ELR (cell line): ENCODE measurements around the gene ADGRA1.
"Not testable (repeated sequence)": the region's sequence is repeated elsewhere in the genome, so short reads cannot be mapped to it uniquely, and the experiment has no call there.

Source experiments
- DNase-seq: peaks from one replicate; pipeline ENCODE4 v3.0.0-alpha.2; 2015; ENCODE audit warnings: low read depth

Gene ADGRA1

DNA sequence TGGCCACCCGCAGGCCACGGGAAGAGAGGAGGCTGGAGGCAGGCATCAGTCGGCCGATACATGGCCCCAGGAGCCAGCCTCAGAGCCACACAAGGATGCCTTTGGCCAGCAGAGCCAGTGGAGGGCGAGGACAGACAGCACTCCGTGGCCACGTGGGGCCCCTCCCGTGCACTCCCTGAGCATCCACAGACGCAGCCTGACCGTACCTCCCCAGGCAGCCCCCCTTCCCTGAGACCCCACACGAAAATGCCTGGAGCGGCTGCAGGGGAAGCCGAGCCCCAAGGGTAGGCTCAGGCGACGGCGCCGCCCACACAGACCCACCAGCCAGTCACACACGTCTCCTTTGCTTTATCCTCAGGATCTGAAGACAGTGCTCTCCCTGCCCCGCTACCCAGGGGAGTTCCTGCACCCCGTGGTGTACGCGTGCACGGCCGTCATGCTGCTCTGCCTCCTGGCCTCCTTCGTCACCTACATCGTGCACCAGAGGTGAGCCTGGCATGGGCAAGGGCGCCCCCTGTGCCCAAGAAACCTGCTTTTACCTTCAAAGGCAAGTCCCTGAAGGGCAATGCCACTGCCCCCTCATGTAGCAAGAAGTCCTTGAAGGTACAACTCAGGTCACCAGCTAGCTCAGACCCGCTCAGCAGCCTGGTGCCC, 9.0 kb downstream of the ADGRA1 start:
- DNase-seq: no peak

DNA sequence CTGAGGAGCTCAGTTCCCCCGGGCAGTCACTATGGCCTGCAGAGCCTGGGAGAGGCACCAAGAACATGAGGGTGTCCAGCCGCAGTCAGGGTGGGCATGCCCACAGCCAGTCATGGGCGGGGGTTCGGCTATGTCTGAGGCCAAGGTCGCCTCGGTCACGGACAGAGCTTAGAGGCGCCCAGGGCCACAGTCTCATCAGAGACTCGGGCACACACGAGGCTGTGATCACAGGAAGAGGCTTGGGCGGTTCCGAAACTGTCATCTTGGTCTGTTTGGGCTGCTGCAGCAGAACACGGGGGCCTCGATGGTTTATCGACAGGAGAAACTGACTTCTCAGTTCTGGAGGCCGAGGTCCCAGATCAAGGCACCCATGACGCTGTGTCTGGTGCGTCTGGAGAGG, 9.7 kb downstream of the ADGRA1 start:
- DNase-seq: no peak

DNA sequence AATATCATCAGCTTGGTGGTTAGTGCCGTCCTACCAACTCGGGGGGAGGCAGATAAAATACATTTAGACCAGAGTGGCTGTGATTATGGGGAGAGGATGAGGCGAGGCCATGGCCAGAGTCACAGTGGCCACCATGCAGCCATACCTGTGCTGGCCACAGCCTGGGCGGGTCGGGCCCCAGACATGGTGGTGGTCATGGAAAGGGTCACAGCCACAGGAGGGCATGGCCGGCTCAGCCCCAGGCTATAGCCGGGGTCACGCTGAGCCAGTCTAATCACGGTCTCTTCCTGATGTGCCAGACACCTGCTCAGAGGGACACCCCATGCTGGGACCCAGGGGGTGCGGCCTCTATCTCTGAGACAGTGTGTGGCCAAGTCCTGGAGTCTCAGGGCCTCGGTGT, 10.2 kb downstream of the ADGRA1 start:
- no peak for DNase-seq

DNA sequence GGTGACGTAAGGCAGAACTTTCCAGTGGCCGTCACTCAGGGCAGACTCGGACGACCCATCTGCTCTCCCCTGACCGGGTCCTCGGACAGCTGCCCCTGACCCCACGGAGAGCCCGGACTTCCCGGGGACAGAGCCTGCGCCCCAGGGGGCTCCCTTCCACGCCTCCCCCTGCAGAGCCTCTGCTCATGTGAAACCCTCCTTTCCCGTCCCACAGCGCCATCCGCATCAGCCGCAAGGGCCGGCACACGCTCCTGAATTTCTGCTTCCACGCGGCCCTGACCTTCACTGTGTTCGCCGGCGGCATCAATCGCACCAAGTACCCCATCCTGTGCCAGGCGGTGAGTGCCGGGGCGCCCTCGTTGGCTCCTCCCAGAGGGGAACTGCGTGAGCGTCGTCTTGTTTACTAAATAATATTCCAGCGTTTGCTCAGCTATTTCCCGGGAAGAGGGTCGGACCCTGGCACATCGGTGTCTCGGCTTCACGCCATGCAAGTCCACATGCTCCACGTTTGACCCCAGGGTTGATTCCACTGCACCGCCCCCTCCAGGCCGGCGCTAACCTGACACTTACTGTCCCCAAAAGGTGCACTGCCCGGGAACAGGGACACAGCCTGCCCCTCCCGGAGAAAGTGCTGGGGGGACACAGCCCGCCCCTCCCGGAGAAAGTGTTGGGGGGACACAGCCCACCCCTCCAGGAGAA, 10.9 kb downstream of the ADGRA1 start:
- DNase-seq: no peak

DNA sequence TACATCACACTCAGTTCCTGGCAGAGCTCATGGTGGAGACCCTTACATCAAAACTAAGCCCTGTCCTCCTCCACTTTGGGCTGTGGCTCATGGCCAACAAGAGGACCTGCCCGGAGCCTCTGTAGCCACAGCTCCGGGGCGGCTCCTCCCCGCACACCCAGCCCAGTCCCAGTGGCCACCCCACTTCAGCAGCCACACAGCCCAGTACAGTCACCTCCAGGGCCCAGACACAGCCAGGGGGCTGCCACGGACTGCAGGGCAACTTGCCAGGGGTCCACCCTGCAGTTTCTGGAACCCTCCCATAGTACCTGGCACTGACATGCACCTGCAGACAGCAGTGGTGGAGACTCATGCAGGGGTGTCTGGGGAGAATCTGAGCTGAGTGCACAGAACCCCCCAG, 11.8 kb downstream of the ADGRA1 start:
- no peak for DNase-seq

DNA sequence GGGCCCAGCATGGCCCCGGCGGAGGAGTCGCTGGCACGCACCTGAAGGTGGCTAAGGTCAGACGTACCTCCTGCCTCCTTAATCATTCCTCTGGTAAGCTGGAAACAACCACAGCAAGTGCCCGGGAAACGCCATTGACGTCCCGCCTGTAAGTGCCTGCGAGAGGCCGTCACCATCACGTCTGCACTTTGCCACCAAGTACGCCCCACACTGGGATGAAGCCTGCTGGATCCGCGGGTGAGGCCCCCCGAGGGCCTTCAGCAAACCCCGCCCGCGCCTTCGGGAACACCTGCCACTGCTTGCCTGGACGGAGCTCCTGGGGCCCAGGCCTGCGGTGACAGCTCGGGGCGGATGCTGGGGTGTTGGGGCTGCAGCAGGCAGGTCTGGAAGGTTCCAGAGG, 12.5 kb downstream of the ADGRA1 start:
- no peak for DNase-seq

DNA sequence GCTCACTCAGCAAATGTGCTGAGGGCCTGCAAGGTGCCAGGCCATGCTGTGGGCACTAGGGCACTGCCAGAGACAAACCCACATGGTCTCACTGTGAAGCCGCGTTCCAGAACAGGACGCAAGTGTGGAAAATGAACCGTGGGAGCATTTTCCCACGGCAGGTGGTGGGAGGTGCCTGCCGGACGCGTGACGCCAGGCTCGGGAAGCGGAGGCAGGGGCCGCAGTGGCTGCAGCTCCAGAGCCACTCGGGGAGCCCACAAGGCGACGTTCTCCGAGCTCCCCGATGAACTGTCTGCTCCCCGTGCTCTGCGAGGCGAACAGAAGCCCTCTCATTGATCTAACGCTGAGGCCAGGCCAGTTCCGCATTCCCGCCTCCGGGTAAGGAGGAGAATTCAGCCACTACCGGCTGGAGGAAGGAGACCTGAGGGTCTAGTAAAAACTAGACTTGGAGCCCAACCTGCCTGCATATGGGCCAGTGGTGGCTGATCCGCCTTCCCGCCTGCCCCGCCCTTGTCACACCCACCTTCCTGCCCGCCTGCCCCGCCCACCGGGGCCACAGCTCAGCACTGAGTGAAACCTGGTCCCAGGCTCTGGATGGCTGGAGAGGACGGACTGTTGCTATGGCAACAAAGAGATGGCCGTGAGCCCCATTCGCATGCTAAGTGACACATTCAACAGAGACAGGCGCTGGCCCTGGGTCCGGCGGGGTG, 13.1 kb downstream of the ADGRA1 start:
- DNase-seq: no peak

DNA sequence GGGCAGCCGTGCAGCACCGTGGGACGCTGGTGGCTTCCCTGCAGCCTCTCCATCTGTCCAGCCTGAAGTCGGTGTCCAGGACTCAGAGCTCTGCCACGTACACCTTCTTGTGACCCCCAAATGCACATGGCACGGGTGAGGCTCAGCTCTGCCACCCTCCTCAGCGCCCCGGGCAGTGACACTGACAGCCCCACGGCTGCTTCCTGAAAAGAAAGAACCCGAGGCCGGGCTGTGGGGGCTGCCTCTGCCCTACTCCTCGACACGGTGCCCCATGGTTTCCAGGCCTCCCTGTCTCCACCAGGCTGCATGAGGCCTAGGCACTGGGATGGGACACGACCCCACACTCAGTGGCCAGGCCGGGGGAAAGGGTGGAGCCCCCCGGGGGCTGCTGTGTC, 13.7 kb downstream of the ADGRA1 start:
- no peak for DNase-seq

DNA sequence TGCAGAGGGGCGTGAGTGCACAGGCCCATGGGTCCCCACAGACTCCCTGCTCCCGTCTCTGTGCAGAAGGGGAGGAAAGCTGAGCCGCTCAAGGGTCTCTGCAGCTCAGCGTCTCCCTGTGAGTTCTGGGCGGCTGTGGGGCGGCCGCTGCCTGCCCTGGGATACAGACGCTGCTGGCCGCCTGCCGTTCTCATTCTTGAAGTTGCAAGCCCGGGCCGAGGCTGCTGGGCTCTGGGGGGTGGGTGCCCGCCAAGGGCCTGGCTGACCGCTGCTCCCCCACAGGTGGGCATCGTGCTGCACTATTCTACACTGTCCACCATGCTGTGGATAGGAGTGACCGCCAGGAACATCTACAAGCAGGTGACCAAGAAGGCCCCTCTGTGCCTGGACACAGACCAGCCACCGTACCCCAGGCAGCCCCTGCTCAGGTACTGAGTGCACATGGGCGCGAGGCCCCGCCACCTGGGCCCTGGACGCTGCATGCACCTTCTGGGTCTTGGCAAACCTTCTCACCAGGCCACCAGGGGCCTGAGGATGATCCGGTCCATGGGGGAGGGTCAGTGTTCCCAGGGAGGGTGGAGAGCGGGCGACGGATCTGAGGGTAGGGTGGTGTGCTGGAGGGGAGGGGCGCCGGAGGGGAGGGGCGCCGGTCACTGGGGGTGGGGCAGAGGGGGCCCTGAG, 14.8 kb downstream of the ADGRA1 start:
- no peak for DNase-seq

DNA sequence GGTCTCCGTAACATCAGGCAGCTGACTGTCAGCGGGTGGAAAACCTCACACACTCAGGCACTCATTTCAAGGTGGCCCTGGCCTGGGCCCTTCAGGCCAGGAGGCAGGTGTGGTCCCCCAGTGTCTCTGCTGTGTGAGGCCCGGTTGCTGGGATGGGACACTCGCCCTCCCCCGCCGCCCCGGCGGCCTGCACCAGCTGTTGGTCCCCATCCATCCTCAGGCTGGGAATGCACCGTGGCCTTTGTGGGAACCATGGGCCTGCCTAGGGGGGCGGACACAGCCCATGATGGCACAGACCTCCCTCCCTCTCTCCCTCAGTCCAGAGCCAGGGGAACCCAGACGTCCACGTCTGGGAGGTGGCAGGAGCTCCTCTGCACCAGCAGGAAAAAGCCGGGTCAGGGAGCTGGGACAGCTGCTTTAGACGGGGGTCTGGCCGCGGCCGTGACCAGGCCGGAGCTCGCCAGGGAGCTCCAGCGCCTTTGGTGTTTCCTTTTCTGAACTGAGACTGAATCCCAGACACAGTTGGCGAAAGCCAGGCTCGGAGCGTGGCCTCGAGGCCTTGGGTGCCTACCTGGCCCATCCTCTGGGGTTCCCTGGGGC, 15.7 kb downstream of the ADGRA1 start:
- DNase-seq: no peak

DNA sequence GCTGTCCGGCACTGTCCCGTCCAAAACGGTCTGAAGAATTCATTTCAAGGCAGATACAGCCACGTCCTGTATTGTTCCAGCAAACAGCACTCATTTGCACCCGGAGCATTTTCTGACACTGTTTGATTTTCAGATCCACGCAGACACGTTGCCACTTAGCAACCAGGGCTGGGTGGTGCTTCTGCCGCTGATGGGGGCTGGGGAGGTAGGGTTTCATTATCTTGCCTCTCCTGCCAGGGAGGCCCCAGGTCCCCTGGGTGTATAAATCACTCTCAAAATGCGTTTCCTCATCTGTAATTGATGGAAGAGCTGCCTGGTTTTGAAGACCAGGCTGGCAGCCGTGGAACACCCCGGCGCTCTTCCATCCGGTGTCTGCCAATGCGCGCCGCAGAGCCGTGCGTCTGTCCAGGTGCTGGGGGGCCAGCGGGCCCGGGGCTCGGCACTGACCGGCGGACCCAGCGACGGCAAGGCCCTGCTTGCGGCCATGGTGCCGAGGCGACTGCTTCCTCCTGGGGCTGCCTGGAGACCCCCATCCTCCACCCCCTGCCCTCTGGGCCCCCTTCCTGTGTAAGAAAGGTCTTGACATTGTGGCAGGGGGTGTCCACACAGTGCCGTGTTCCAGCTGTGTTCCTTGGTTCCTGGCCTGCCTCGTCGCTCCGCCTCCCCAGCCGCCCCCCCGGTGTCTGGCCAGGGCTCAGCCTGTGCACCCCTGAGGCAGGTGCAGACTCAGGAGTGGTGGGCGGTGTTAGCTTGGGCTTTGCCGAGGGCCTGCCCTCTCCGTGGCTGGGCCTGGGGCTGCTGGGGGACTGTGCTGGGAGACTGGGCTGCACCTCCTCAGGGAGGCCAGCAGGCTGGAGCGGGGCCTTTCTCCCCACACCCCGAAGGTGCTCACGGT, 16.6 kb downstream of the ADGRA1 start:
- DNase-seq: no peak

DNA sequence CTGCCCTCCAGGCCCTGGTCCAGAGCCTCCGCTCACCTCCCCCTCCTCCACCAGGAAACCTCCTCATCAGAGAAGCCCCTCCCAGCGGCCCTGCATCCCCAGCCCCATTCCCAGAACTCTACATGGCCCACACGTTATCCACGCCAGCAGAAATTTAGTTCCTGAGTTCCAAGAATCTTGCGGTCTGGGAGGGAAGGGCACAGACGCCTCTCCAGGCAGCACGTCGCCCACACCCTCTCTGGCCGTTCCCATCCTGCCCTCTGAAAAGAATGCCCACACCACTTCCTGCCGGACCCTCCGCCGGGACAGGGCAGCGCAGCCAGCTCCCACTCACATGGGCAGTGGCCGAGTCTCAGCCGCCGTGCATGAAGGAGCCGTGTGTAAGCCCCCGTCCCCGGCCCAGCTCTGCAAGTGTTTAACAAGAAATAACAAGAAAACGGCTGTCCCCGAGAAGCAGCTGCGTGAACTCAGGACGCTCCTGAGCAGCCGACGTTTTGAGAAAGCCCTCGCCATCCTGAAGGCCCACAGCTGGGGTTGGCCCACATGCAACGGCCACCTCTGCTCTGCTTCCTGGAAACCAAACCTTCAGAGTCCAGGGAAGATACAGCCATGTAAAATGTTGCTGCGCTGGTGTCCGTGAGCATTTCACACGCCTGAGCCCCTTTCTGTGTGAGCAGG, 17.4 kb downstream of the ADGRA1 start:
- no peak for DNase-seq

DNA sequence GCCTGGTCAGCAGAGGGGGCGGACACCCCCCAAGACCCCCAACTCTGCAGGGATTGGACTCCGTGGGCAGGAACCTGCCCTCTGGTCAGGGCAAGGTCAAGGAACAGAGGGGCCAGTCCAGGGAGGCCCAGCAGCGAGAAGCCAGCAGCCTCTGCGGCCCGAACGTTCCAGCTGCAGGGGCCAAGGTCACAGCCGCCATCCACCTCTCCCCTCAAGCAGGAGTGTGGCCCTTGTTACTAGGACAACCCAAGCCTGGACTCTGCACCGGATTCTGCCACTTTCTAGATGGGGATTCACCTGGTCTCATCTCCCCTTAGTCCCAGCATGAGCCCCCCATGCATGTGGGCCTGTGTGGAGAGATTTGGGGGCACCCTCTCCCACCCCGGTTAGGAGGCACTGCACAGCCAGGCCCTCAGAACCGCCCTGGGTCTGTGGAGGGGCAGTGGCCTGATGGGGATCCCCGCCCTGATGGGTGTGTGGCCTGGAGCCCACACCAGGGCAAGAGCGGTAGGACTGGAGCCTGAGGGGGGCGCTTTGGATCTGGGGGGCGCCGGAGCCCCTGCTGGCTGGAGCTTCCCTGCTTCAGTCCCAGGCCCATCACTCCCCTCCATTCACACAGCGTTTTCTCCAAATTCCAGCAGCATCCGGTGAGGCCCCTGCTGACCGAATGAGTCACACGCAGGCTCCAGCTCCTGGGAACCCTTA, 18.1 kb downstream of the ADGRA1 start:
- DNase-seq: no peak

DNA sequence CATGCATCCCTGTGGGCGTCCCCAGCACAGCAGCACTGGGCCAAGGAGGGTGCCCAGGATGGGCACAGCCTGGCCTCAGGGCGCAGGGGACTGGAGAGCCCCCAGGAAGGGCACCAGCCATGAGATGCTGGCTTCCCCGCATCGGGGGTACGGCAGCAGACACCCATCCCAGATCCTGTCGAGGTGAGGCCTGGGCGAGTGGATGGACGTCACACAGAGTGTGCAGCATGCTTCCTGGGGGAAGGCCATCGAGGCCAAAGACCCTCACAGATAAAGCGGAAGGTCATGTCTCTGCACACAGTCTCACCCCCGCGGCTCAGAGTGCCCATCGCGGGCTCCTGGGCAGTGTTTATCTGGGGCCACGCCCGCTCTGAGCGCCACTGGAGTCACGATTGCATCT, 18.8 kb downstream of the ADGRA1 start:
- DNase-seq: no peak

DNA sequence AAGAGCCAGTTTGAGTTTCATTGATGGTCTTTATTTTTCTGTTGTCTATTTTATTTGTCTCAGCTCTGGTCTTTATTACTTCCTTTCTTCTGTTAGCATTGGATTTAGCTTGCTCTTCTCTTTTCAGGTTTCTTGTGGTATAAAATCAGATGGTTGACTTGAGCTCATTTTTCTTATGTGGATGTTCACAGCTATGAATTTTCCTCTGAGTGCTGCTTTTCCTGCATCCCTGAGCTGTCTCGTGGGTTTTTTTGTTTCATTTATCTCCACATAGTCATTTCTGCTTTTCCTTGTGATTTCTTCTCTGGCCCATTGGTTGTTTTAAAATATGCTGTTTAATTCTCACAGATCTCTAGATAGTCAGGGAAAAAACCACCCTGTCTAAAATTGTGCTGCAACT, 19.7 kb downstream of the ADGRA1 start:
- no peak for DNase-seq

DNA sequence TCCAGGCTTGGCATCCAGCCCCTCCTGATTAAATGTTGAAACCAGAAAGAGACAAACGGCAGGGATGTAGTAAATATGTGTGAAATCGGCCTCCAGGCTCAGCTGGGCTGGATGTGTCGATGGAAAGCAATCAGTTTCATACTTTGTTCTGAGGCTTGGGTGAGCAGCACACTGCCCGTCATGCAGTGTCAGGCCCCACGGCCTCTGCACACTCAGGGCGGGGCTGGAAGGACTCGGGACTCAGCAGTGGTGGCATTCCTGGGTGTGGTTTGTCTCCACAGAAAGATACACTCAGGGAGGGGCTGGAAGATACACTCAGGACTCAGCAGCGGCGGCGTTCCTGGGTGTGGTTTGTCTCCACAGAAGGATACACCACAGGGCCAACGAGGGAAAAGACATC, 22.0 kb downstream of the ADGRA1 start:
- no peak for DNase-seq

DNA sequence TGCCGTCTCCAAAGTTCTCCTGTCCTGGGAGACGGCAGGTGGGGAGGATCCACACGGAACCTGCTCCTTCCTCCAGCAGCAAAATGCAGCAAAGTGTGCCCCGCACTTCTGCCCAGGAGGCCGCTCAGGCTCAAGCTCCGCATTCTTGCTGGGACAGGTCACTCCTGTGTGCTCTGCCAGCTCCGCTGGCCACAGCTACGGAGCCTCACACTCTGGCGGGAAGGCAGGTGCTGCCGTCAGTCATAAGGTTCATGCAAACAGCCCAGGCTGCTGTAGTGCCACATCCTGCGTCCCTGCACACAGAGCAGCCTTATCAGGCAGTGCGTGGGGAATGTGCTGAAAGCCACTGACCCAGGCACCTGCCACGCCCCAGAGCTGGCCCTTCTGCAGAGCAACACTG, 22.4 kb downstream of the ADGRA1 start:
- DNase-seq: no peak

DNA sequence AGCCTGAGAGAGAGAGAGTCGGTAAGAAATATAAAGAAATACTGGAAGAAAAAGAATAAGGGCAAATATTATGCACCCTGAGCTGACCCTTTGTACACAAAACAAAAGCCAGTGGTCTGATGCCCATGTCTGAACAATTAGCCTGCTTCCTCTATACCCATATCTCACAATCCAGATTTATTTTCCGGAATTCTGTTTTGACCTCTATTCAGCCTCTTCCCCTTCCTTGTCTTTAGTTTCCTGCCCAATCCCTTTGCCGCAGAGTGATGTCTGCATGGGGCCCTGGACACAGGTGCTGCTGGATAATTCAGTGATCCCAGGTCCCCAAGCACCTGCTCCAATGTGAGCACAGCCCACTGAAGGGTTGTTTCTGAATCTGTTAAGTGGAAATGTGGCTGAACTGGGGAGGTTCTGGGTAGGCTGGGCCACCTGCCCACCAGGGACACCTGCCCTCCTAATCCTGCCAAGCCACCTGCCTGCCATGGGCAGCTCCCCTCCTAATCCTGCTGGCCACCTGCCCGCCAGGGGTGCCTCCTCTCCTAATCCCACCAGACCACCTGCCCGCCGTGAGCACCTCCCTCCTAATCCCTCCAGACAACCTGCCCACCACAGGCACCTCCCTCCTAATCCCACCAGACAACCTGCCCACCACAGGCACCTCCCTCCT, 23.0 kb downstream of the ADGRA1 start:
- no peak for DNase-seq

DNA sequence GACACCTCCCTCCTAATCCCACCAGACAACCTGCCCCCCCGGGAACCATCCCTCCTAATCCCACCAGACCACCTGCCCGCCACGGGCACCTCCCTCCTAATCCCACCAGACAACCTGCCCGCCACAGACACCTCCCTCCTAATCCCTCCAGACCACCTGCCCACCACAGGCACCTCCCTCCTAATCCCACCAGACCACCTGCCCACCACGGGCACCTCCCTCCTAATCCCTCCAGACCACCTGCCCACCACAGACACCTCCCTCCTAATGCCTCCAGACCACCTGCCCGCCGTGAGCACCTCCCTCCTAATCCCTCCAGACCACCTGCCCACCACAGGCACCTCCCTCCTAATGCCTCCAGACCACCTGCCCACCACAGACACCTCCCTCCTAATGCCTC, 23.9 kb downstream of the ADGRA1 start:
- not testable (repeated sequence) for DNase-seq
